Activated CD4-positive, alpha-beta T cell treated with anti-CD3 and anti-CD28 coated beads, Interleukin-2, amount 10 ng/mL, durations not matched to agents 24 days and 14 days (primary cell): ENCODE measurements around the gene PTPRD. TPM values are rescaled to one million over a fixed set of nuclear protein-coding genes. Genes with fewer than 3 reads are reported as not detected.
"Not testable (repeated sequence)": the region's sequence is repeated elsewhere in the genome, so short reads cannot be mapped to it uniquely, and the experiment has no call there.

Experiments used
- DNase-seq: peaks from one replicate; pipeline ENCODE4 v3.0.0; 2022
- H3K27ac Mint-ChIP-seq: one replicate; pipeline ENCODE4 v1.8.0; 2022; ENCODE audit warnings: mild to moderate bottlenecking, mixed read lengths
- H3K27me3 Mint-ChIP-seq: one replicate; pipeline ENCODE4 v1.8.0; 2022; ENCODE audit warnings: mixed read lengths
- H3K36me3 Mint-ChIP-seq: one replicate; pipeline ENCODE4 v1.8.0; 2022; ENCODE audit warnings: low read depth, mild to moderate bottlenecking, mixed read lengths
- H3K4me1 Mint-ChIP-seq: one replicate; pipeline ENCODE4 v1.8.0; 2021; ENCODE audit warnings: mixed read lengths
- H3K4me3 Mint-ChIP-seq: one replicate; pipeline ENCODE4 v1.8.0; 2022; ENCODE audit warnings: mild to moderate bottlenecking, moderate library complexity, mixed read lengths
- H3K9me3 Mint-ChIP-seq: one replicate; pipeline ENCODE4 v1.8.0; 2021; ENCODE audit warnings: mixed read lengths
- intact Hi-C: fragments of 100-400 bp; cut with micrococcal nuclease; formaldehyde crosslinking; loops from one replicate; pipeline ENCODE4 v1.15.1; 2023
- total RNA-seq: library from RNA; stranded (reverse); gene quantifications from 2 replicates; pipeline ENCODE4 v1.2.3, GENCODE V29; 2022

The PTPRD gene
- total RNA-seq, 1 donor from 2014 or later, result not detected

GRCh38 chr9:8926461-8926860, 1686.3 kb downstream of the PTPRD start:
- H3K27ac Mint-ChIP-seq, result no peak overlapping the region
- no peaks in the 10 kb centered on the region for H3K4me1 Mint-ChIP-seq
- no peak overlapping the region for H3K4me3 Mint-ChIP-seq
- no peaks in the 10 kb centered on the region for H3K9me3 Mint-ChIP-seq
- H3K27me3 Mint-ChIP-seq, result no peaks in the 10 kb centered on the region
- intact Hi-C loops, result no loop called here
- H3K36me3 Mint-ChIP-seq, result no peaks in the 10 kb centered on the region
- no peak for DNase-seq

- intact Hi-C loops, result no loop called here
- no peaks in the 10 kb centered on the region for H3K27me3 Mint-ChIP-seq
- H3K9me3 Mint-ChIP-seq, result no peaks in the 10 kb centered on the region
- H3K27ac Mint-ChIP-seq, result no peak overlapping the region
- no peak for DNase-seq
- no peak overlapping the region for H3K4me3 Mint-ChIP-seq
- no peaks in the 10 kb centered on the region for H3K36me3 Mint-ChIP-seq
- no peaks in the 10 kb centered on the region for H3K4me1 Mint-ChIP-seq
Observed at GRCh38 chr9:8924562-8924961, 1688.2 kb downstream of the PTPRD start.

DNA sequence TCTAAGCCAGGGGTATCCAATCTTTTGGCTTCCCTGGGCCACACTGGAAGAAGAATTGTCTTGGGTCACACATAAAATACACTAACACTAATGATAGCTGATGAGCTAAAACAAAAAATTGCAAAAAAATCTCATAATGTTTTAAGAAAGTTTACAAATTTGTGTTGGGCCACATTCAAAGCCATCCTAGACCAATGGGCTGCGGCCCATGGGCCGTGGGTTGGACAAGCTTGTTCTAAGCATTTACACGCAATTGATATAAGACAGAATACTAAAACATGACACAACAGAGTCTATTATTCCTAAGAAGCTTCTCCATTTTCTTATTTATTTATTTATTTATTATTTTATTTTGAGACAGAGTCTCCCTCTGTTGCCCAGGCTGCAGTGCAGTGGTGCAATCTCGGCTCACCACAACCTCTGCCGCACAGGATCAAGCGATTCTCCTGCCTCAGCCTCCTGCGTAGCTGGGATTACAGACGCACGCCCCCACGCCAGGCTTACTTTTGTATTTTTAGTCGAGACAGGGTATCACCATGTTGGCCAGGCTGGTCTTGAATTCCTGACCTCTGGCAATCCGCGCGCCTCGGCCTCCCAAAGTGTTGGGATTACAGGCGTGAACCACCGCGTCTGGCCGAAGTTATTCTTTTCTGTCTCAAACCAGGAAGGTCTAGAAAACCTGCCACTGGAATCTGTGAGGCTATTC, 1692.2 kb downstream of the PTPRD start:
- H3K4me1 Mint-ChIP-seq, H3K9me3 Mint-ChIP-seq, H3K4me3 Mint-ChIP-seq, intact Hi-C loops, H3K27ac Mint-ChIP-seq, H3K27me3 Mint-ChIP-seq, H3K36me3 Mint-ChIP-seq, DNase-seq: not testable (repeated sequence)

GRCh38 chr9:8917956-8918739, 1694.7 kb downstream of the PTPRD start:
- Mint-ChIP-seq H3K36me3 (no peaks in the 10 kb centered on the region), H3K27ac (no peak overlapping the region), H3K4me1 (no peaks in the 10 kb centered on the region), H3K9me3 (no peaks in the 10 kb centered on the region), H3K4me3 (no peak overlapping the region), H3K27me3 (no peaks in the 10 kb centered on the region)
- DNase-seq, result no peak
- intact Hi-C loops, result no loop called here

DNA sequence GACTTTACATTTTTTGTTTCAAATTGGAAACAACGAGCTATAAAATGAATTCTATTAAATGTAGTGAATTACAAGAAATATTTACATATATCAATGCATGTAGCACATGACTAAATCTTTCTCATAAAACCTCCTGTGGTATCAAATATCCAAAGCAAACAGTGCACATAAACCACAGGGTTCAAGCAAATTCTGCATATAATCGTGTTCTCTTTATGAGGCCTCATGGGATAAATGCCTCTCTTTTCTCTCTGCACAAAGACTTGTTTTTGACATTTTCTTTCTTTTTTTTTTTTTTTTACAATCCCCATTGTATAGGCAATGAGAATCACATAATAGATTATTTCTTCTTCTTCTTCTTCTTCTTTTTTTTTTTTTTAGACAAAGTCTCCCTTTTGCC, 1696.0 kb downstream of the PTPRD start:
- Mint-ChIP-seq H3K36me3 (no peaks in the 10 kb centered on the region), H3K27me3 (no peaks in the 10 kb centered on the region), H3K27ac (no peak overlapping the region), H3K9me3 (no peaks in the 10 kb centered on the region), H3K4me1 (no peaks in the 10 kb centered on the region), H3K4me3 (no peak overlapping the region)
- intact Hi-C loops, result no loop called here
- DNase-seq, result no peak

DNA sequence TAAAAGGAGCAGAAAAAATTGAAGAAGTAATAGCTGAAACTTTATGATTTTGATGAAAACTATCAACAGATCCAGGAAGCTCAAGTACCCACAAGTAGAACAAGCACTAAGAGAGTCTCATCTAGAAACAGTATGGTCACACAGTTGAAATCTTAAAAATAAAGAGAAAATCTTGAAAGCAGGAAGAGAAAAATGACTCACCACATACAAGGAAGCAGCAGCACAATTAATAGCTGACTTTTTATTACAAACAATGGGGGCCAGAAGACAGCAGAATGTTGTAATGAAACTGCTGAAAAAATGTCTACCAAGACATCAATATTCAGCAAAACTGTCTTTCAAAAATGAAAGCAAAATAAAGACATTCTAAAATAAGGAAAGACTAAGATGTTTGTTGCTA, 1704.9 kb downstream of the PTPRD start:
- Mint-ChIP-seq H3K36me3 (no peaks in the 10 kb centered on the region), H3K27ac (no peak overlapping the region), H3K4me3 (no peak overlapping the region), H3K9me3 (no peaks in the 10 kb centered on the region), H3K27me3 (no peaks in the 10 kb centered on the region), H3K4me1 (no peaks in the 10 kb centered on the region)
- no peak for DNase-seq
- intact Hi-C loops, result no loop called here

DNA sequence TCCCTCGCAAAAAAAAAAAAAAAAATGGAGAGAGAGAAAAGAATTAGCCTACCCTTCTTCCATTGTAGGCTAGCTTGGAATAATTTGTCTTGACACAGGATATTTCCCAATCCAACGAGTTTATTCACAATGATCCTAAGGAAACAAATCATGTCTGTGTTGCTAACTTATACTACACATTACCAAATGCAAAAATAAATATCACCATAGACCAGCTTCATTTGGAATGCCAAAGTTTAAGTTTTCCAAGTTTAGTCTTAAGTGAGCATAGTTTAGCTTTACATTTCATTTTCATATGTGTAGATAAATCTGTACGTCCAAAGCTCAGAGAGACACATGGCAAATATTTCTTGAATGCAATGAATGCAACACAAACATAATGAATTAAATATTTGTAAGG, 1707.1 kb downstream of the PTPRD start:
- no peak overlapping the region for H3K4me3 Mint-ChIP-seq
- H3K36me3 Mint-ChIP-seq, result no peaks in the 10 kb centered on the region

DNA sequence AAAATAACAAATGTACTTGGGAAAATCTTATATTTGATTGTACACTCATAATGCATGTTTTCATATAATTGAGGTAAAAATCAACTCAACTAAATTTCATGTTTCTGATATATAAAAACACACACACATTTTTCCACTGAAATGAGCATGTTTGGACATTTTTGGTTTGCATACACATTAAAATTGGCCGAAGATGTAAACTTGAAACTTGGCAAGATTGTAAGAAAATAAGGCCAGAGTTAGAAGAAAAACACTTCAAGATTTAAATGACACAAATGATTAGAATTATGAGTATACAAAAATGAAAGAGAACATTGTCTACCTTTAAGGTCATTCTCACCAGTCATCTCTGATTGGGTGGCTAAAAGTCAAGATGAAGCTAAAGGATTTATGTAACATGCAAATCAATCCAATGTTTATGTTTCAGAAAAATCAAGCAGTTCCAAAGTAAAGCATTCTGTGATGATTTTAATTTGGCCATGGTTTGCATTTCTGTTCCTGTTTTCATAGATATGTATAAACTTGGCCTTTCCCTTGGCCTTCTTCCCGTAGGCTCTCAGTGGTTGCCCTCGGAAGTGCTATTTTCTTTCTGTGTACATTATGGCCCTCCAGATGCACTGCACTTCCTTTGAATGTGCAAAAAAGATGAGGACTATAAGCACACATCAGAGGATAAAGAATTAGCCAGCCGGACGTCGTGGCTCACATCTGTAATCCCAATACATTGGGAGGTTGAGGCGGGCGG, 1707.9 kb downstream of the PTPRD start:
- intact Hi-C loops, result no loop called here
- H3K27me3 Mint-ChIP-seq, result no peaks in the 10 kb centered on the region
- no peak for DNase-seq
- no peak overlapping the region for H3K4me3 Mint-ChIP-seq
- H3K9me3 Mint-ChIP-seq, result no peaks in the 10 kb centered on the region
- H3K27ac Mint-ChIP-seq, result no peak overlapping the region
- no peaks in the 10 kb centered on the region for H3K4me1 Mint-ChIP-seq
- H3K36me3 Mint-ChIP-seq, result no peaks in the 10 kb centered on the region

More for the DNA sequence above, 1707.1 kb downstream of the PTPRD start:
- Mint-ChIP-seq H3K4me1 (no peaks in the 10 kb centered on the region), H3K27me3 (no peaks in the 10 kb centered on the region), H3K27ac (no peak overlapping the region), H3K9me3 (no peaks in the 10 kb centered on the region)
- DNase-seq, result no peak
- intact Hi-C loops, result no loop called here

DNA sequence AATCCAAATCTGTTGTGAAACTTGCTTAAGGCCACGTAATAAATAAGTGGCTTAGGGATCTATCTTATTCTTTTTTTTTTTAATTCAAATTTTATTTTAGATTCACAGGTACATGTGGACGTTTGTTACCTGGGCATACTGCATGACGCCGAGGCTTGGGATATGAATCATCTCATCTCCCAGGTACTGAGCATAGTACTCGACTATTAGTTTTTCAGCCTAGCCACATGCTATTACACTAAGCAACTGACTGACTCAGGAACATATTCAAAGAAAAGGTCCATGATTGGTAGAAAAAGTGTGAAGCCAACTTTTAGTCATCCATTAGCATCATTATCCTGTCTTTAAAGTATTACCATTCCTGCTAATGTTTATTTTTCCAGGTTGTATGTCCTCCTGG, 1709.7 kb downstream of the PTPRD start:
- Mint-ChIP-seq H3K4me1 (no peaks in the 10 kb centered on the region), H3K9me3 (no peaks in the 10 kb centered on the region), H3K4me3 (no peak overlapping the region), H3K27me3 (no peaks in the 10 kb centered on the region), H3K27ac (no peak overlapping the region), H3K36me3 (no peaks in the 10 kb centered on the region)
- intact Hi-C loops, result no loop called here
- DNase-seq, result no peak

DNA sequence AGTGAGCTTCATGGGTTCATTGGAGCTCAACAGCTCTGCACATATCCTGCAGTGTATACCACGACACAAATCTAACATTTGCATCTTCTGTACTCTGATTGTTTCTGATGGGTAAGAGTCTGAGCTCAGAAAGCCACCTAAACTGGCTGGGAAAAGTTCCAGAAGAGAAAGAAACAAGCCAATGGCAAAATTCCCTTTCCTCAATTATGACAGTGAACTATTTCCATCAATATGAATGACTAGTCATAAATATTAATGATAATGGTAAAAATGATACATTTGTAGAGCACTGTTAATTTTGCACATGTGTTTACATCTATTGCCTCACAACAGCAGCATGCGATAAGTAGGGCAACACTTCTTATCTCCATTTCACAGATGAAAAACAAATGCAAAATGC, 1711.7 kb downstream of the PTPRD start:
- no peak overlapping the region for H3K27ac Mint-ChIP-seq
- no peaks in the 10 kb centered on the region for H3K36me3 Mint-ChIP-seq
- no peak for DNase-seq
- intact Hi-C loops, result no loop called here
- H3K4me1 Mint-ChIP-seq, result no peaks in the 10 kb centered on the region
- H3K9me3 Mint-ChIP-seq, result no peaks in the 10 kb centered on the region
- H3K4me3 Mint-ChIP-seq, result no peak overlapping the region
- no peaks in the 10 kb centered on the region for H3K27me3 Mint-ChIP-seq

- Mint-ChIP-seq H3K36me3 (no peaks in the 10 kb centered on the region), H3K27me3 (no peaks in the 10 kb centered on the region), H3K27ac (no peak overlapping the region), H3K9me3 (no peaks in the 10 kb centered on the region), H3K4me1 (no peaks in the 10 kb centered on the region), H3K4me3 (no peak overlapping the region)
- no peak for DNase-seq
- intact Hi-C loops, result no loop called here
Observed at GRCh38 chr9:8899511-8899910, 1713.3 kb downstream of the PTPRD start.

DNA sequence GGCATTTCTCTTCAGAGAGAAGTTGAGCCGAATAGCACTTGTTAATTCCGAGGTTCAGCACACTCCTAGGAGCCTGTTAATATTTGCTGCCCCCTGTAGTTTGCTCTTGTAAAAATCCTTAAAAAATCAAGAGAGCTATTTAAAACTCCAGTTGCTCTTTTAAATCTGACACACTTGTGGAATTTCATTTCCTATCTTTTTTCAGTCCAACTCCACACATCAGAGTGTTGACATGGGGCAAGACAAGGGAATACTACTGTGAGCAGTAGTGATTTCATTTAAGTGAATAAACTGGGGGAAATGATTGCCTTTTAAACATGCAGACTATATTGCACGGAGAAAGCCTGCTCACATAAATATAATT, 1717.0 kb downstream of the PTPRD start:
- intact Hi-C loops, result no loop called here
- Mint-ChIP-seq H3K4me3 (no peak overlapping the region), H3K27ac (no peak overlapping the region), H3K36me3 (no peaks in the 10 kb centered on the region), H3K27me3 (no peaks in the 10 kb centered on the region), H3K9me3 (no peaks in the 10 kb centered on the region), H3K4me1 (no peaks in the 10 kb centered on the region)
- DNase-seq, result no peak

DNA sequence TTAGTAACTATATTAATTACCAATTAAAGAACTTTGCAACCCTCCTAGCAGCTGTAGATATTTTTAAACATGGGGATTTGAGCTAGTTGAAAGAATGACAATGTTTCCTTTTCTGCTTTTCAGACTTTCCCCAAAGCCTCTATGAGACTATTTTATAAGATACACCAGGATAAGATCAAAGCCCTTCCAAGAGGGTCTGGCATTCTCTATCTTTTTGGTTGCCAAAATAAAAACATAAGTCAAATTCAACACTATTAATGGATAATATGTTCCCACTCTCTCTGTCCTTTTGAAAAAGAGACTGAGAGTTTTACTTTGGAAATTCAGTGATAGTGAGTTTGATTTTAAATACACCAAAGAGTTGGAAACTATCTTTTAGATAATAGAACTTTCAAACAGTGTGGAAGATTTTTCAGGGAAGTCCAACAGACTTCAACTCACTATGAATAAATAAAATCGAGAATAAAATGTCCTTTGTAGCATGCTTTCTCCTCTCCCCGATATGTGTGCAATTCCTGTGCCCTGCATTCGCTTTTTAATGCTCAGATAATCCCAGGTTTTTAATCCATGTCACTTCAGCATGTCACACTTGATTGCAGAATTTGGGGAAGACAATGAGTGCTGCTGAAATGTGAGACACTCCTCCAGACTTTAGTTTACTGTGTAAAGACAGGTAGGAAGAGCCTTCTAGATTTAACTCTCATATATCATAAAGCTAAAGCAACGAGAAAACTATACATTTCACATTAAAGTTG, 1717.5 kb downstream of the PTPRD start:
- Mint-ChIP-seq H3K4me3 (no peak overlapping the region), H3K36me3 (no peaks in the 10 kb centered on the region), H3K4me1 (no peaks in the 10 kb centered on the region), H3K27me3 (no peaks in the 10 kb centered on the region), H3K27ac (no peak overlapping the region), H3K9me3 (no peaks in the 10 kb centered on the region)
- DNase-seq, result no peak
- intact Hi-C loops, result no loop called here

DNA sequence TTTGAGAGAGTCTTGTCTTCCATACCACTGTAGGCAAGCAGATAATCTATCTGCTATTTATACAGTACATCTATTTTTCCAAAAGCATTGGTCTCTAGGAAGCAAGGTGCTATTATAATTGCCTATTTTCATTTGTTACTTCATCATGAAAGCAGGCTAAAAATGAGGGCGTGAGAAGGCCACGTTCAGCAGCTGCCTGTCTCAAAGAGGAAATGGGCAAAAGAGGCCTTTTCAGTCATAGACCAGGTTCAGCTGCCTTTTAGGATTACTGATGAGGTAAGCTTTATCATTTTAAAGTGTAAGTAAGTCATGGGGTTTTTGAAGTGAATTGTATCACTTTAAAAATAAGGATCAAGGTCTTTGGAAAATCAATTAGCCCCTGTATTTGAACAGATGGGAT, 1722.1 kb downstream of the PTPRD start:
- H3K27ac Mint-ChIP-seq, result no peak overlapping the region

More for the DNA sequence above, 1722.1 kb downstream of the PTPRD start:
- no peaks in the 10 kb centered on the region for H3K27me3 Mint-ChIP-seq
- no peaks in the 10 kb centered on the region for H3K9me3 Mint-ChIP-seq
- no peak for DNase-seq
- no peak overlapping the region for H3K4me3 Mint-ChIP-seq
- no peaks in the 10 kb centered on the region for H3K36me3 Mint-ChIP-seq
- no peaks in the 10 kb centered on the region for H3K4me1 Mint-ChIP-seq
- intact Hi-C loops, result no loop called here
